Spleen (tissue), 7 donors: ENCODE results near the gene LRRC38.

Experiments
- CTCF ChIP-seq, 11 experiments: fragments of 200-600 bp in 7 of 11; fragments of 450-650 bp in 4 of 11; sonication (generic) in 4 of 11; IDR thresholded peaks in 8 of 11; conservative IDR thresholded peaks in 3 of 11; 1 replicate in 7 of 11; 2 replicates in 4 of 11; pipeline versions ENCODE4 v1.4.0 to v1.8.0; 2016 to 2021; ENCODE audit warnings: antibody characterized with exemption in 11 of 11, inconsistent platforms in 4 of 11, mild to moderate bottlenecking in 1 of 11
- POLR2A ChIP-seq, 3 donors: fragments of 450-650 bp; IDR thresholded peaks; one replicate each; pipeline ENCODE4 v1.5.1; 2017; ENCODE audit warnings: antibody characterized with exemption in 3 of 3, mild to moderate bottlenecking in 1 of 3
- POLR2AphosphoS5 ChIP-seq, 3 donors: sonication (generic); formaldehyde crosslinking; IDR thresholded peaks; one replicate each; pipeline ENCODE4 v1.5.1; 2017; ENCODE audit warnings: antibody characterized with exemption in 3 of 3
- donor health status: DM: no; HTN: no; CAD: no; lungs with moderate emphysema.
- donor health status: DM: no; HTN: no; CAD: no.
- donor health status: DM: no; HTN: no; CAD: no.

- no peak for TF ChIP-seq POLR2AphosphoS5 (IDR thresholded peaks at IDR 0.05)
- no peak for TF ChIP-seq CTCF (IDR thresholded peaks at IDR 0.05 in 8 of 11, conservative IDR thresholded peaks at IDR 0.05 in 3 of 11)
- TF ChIP-seq POLR2A (IDR thresholded peaks at IDR 0.05): no peak
These were observed 27.8 kb upstream of the LRRC38 start for GRCh38 chr1:13541435-13542215.
